Measurements from ENCODE around the gene TIMP4.

DNA sequence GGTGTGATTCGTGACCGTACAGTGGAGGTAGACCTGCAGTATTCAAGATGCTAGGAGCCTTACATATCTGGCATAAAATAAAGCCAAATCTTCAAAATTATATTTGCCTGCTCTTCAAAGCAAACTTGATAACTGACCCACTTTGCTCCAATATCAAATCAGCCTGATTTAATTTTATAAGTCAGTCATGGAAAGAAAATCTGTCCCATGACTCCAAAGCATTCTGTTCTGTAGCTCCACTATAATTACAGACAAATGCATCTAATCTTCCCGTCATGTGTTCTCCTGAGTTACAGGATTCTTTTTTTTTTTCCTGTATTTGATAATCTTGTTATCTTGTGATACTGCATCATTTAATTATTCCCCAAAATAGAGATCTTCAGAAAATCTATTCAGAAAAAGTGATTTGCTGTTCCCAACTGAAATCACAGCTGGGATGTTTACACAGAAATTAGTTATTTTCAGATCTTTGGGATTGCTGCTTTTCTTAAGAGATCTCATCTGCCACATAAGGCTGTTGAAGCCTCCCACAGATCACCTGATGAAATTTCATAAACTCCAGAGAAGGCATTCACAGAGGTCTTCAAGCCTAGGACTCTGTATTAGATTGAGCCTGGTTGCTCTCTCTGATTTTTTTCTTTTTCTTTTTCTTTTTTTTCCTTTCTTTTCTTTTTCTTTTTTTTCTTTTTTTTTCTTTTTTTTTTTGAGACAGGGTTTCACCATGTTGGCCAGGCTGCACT is 27.2 kb downstream of the TIMP4 start:
- TF ChIP-seq, protein P1, sequence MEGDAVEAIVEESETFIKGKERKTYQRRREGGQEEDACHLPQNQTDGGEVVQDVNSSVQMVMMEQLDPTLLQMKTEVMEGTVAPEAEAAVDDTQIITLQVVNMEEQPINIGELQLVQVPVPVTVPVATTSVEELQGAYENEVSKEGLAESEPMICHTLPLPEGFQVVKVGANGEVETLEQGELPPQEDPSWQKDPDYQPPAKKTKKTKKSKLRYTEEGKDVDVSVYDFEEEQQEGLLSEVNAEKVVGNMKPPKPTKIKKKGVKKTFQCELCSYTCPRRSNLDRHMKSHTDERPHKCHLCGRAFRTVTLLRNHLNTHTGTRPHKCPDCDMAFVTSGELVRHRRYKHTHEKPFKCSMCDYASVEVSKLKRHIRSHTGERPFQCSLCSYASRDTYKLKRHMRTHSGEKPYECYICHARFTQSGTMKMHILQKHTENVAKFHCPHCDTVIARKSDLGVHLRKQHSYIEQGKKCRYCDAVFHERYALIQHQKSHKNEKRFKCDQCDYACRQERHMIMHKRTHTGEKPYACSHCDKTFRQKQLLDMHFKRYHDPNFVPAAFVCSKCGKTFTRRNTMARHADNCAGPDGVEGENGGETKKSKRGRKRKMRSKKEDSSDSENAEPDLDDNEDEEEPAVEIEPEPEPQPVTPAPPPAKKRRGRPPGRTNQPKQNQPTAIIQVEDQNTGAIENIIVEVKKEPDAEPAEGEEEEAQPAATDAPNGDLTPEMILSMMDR (IDR thresholded peaks at IDR 0.05) = no peak
- TF ChIP-seq EZH2 (IDR thresholded peaks at IDR 0.05; ENCODE audit: borderline replicate concordance, insufficient read depth, low read depth, low read length, poor library complexity, severe bottlenecking) = no peak
